HG02798 (cell line): ENCODE data around the gene KAT6B.
A peak's percentile ranks its signal among the peaks of the same experiment; 100 is the strongest.
"Not testable (repeated sequence)": the region's sequence is repeated elsewhere in the genome, so short reads cannot be mapped to it uniquely, and the experiment has no call there.

Experiments used
- ATAC-seq: cut with Tn5 transposase; IDR thresholded peaks from one replicate; pipeline ENCODE4 v1.9.1; 2021; ENCODE audit warnings: mild to moderate bottlenecking; ENCODE audit not compliant: unreplicated experiment, poor library complexity

The KAT6B gene

DNA sequence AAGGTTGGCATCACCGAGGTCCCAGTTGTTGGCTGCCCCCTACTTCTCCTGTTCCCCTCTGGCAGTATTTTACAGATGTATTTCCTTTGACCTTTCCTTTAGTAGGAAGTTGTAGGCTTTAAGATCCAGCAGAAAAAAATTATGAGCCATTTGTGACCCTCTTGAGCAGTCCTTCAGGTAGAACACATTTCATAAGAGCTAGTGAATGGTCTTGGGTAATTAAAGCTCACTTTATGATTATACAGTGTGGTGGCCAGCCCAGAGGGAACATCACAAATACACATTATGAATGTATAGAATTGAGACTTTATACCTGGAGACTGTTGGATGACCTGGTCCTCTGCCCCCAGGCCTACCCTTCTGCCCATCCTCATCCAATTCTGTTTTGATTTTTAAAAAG lies 57.0 kb downstream of the KAT6B start:
- ATAC-seq = no peak

DNA sequence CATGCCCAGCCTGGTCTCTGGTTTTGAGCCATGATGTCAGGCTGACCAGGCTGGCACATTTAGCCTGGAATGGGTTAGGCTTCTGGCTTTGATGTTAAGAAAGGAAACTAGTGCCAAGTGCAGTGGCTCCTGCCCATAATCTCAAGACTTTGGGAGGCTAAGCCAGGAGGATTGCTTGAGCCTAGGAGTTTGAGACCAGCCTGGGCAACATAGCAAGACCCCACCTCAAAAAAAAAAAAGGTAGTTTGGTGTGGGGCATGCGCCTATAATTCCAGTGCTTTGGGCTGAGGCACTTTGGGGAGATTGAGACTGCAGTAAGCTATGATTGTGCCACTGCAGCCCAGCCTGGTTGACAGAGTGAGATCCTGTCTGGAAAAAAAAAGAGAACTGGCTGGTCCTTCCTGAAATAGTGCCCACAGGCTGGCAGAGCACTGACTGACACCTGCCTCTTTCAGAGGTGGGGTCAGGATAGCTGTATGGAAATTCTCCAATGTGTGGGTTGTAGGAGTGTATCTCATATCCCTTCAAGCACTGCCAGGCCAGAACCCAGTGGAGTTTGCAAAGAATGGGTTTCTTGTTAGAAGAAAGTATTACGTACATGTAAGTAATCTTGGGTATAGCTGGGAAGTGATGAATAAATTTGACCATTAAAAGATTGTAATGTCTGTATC lies 61.3 kb downstream of the KAT6B start:
- no peak for ATAC-seq

DNA sequence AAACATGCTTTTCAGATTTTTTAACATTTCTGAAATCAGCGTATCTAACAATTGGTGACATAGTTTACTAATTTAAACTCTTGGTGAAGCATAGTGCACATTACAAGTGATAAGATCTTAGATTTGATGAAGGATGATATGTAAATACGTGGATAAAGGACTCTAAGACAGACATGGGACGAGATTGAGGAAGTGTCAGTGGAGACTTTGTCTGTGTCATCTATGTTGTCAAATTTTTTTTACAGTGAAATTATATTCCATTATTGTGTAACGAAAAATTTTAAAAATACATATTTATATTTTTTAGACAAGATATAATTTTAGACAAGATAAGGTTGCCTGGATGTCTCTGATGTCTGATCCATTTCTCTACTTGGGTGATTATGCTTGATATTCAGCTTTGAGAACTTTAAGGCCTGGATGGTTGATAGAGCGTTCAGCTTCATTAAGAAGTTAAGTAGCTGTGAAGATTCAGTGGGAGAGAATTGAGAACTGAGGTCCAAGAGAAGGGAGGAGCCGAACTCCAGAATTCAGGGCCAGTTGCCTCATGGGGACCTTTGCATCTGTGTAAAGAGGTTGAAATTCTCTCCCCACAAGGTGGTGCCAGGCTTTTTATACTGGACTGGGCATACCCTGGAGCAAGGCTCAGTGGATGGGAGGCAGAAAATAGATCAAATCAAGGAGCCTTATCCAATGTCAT lies 62.7 kb downstream of the KAT6B start:
- ATAC-seq = no peak

DNA sequence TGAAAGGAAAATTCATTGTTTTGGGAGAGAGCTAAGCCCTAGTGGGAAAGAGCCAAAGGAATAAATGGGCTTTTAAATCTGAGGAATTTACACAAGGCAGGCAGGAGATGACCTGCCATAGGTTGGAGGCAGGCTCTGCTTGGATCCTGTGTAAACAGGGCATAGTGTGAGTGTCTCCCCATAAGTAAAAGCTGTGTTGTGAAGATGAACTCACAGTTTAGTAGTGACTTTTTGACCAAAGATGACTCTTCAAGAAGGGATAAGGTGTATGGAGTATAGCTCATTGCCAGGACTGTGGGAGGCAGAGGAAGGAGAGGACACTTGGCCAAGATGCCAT lies 63.2 kb downstream of the KAT6B start:
- ATAC-seq = no peak

DNA sequence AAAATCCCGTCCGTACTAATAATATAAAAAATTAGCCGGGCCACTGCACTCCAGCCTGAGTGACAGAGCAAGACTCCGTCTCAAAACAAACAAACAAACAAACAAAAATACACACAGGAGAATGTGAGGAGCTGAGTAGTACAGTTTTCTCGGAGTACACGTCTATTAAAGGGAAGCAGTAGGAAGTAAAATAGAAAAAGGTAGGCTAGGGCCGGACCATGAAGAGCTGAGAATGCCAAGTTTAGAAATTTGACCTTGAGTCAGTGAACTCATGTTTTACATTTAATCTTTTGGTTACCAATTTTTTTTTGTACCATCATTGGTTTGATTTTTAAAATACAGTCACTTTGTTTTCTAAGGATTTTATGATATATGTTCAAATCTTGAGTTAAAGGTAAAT lies 64.1 kb downstream of the KAT6B start:
- ATAC-seq = no peak

DNA sequence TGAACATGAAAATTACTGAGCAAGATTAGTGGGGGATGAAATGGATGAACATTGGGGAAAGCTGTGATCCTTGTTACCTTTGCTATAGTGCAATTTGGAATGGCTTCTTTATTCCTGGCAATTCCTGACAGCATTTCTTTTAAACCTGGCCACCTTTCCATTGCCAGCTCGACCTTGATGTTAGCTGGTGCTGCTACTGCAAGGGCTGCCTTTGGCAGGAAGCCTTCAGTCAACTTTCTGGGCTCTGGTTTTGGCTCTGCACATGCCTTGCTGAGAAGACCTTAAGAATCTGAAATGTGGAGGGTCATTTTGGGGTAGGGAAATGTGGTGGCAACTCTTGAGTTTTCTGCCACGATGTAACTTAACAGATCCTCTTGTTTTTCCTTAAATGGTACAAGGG lies 64.7 kb downstream of the KAT6B start:
- no peak for ATAC-seq

DNA sequence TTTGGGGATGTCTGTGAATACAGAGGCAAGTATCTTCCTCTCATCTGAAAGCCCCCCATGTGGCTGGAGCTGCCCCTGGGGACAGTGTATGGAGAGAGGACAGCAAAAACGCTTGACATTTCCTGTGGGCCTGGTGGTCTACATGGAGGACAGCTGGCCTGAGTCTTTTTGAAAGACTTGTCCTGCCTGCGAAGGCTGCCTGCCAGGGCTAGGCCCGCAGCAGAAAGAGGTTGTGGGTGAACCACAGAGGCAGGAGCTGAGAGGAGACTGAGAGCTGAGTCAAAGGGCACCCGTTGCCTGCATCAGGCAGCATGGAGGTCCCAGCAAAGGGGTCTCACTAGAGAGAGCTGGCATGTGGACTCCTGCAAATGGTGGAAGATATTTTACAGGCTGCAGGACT lies 66.4 kb downstream of the KAT6B start:
- ATAC-seq = no peak

DNA sequence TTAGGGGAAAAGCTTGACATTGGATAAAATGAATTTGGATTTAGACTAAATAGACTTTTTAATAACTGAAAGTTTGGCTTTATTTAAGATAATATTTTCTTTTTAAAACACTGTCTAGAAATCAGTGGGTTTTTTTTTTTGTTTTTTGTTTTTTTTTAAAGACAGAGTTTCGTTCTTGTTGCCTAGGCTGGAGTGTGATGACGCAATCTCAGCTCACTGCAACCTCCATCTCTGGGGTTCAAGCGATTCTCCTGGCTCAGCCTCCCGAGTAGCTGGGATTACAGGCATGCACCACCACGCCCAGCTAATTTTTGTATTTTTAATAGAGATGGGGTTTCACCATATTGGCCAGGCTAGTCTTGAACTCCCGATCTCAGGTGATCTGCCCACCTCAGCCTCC lies 66.9 kb downstream of the KAT6B start:
- ATAC-seq = not testable (repeated sequence)

DNA sequence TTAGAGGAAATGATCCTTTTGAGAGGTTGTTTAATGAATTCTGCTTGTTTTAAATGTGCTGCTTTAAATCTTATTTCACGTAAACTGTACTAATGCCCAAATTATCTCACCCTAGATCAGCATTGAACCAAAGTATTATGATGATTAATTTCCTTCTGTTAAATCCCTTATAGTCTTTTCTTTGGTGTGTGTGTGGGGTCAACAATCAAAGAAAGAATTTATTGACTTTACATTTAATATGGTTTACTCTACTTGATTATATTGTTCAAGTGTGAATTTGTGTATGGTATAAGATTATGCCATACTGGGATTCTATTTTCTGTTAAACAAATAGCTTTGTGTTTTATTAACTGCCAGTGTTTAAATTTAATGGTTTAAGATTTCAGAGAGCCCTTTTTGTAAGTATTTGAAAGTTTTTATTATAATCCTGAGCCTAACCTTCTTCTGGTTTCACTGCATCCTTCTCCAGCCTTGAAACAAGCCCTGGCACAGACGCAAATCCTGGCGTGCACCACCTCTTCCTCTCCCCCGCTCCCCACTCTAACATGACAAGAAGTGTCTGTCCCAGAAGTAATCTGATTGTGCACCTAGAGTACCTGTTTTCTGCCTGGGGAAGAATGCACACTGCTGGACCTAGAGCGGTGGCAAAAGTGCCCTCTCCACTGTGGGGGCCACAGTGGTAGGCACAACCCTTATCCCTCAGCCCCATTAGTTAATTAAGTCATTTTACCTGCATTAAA lies 70.6 kb downstream of the KAT6B start:
- ATAC-seq = no peak

DNA sequence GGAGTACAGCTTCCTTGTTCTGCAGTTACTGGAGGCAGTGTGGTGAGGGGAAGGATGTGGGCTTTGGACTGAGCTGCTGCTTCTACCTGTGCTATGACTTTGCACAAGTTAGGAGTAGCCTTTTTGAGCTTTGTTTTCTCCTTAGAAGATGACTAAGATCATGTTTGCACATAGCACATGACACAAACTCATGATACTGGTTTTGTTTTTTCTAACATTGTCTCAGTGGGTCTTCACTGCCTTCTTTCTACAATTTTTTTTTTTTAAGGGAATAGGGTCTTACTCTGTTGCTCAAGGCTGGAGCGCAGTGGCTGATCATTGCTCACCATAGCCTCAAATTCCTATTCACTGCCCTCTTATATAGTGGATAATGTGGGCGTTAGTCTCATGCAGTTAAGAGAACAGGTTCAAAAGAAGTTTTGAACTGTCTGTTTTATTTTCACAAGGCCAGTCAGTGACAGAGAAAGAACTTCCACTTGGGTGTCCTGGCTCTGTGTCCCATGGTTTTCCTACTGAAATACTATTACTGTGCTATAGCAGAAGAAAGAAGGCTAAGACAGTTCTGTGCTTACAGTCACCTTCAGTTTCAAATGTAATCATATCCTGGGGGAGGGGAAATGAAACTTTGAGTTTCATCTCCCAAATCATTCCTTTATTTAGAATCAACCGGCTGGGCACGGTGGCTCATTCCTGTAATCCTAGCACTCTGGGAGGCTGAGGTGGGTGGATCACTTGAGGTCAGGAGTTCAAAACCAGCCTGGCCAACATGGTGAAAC lies 72.0 kb downstream of the KAT6B start:
- peak; percentile 52 for ATAC-seq

DNA sequence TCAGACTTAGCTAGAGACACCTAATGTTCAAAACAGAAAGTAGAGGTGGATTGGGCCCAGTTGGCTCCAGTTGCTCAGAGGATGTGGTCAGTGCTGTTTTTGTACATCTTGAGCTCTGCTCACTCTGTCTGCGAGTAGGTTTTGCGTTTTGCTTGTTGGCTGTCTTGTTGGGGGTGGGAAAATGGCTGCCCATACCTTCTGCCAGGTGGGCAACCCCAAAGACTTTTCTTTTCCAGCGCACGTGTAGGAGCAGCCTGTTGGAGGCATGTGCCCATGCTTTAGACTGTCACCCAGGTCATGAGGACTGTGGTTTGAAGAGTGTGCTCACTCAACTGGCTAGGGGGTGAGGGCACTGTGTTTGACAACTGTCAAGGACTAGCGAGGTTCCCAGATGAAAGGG lies 73.9 kb downstream of the KAT6B start:
- peak; percentile 58 for ATAC-seq

DNA sequence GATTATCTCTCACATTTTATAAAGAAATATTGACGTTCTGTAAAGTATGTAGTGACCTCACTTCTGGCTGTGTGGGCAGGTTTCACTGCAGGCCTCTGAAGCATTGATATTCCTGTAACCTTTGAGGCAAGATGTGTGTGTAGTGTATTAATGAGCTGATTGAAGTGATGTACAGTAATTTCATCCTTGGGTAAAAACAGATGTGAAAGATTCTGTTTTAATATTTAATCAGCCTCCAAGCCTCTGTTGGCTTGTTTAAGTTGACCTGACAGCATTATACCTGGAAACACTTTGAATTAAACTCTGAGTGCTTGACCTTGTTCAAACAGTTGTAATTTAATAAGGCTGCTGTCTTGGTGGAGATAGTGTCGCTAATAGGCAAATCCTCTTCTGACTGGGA lies 74.9 kb downstream of the KAT6B start:
- ATAC-seq = no peak

DNA sequence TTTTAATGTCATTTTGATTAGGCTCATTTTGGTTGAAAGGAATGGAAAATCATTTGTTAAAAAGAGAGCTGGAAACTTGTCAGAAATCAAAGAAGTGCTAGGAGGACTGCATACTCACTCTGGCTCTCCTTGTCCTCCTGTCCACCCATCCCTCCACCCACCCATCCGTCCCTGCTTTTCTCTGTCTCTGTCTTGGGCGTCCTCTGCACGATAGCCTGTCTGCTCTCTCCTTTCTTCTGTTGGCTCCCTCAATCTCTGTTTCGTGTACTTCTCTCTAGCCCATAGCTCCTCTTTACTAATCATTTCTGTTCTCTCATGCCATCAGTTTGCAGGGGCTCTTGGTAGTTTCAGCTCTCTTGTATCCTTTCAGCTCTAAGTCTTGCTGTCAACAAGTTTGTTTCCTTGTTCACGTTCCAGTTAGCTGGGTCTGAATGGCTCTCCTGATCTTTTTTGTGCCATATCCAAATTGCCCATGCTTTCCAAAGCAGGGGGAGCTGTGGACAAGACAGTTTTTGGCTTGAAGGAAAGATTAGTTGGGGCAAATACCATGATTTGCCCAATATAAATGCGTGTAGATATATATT lies 75.6 kb downstream of the KAT6B start:
- ATAC-seq = no peak

DNA sequence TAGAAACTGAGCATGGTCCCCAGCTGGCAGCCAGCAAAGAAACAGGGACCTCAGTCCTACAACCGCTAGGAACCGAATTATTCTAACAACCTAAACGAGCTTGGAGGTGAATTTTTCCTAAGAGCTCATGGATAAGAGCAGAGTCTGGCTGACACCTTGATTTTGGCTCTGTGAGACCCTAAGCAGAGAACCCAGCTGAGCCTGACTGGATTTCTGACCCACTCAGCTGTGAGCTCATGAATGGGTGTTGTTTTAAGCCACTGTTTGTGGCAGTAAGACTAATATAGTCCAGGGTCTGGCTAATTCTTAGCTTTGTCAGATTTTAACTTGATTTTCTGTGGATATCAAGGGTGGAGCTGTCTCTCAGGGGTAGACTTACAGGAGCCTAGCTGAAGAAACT lies 77.1 kb downstream of the KAT6B start:
- ATAC-seq = no peak

DNA sequence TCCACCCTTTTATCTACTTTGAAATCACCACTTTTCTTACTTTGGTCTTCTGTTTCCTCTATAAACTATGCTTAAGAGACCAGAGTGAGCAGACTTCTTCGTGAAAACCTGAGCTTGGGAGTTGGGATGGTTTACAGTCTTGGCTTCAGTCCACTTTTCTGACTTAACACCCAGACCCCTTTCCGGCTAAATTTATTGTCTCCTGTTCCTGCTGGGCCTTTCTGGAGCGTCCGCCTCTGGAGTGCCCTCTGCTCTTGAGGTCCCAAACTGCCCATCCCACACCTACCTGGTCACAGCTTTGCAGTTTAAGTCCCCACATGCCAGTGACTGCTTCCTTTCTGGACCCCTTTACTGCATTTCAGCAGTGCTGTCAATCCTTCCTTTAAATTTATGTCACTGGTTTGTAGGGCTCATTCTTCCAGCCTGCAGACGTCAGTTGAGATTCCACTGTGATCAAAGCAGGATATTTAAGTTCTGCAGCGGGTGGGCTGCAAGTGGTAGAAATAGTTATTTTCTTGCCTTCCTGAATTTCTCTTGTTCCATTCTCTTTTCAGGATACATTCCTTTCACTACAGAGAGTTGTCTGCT lies 80.3 kb downstream of the KAT6B start:
- no peak for ATAC-seq

DNA sequence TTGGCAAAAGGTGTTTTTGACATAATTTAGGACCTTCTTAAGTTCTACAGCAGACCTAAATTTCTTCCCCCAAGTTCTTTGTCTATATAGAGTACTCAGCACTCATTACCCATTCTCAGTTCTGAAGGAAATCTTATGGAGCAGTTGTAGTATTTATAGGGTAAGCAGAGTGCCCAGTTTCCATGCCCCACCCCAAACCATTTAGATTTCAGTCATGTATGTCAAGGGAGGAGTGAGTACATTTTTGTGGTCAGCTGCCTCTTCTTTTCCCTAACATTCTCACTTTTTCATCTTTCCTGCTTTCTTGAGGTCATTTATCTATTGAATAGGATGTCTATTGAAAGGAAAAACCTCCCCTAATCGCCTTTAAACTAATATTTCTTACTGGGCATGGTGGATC lies 83.3 kb downstream of the KAT6B start:
- ATAC-seq = no peak

DNA sequence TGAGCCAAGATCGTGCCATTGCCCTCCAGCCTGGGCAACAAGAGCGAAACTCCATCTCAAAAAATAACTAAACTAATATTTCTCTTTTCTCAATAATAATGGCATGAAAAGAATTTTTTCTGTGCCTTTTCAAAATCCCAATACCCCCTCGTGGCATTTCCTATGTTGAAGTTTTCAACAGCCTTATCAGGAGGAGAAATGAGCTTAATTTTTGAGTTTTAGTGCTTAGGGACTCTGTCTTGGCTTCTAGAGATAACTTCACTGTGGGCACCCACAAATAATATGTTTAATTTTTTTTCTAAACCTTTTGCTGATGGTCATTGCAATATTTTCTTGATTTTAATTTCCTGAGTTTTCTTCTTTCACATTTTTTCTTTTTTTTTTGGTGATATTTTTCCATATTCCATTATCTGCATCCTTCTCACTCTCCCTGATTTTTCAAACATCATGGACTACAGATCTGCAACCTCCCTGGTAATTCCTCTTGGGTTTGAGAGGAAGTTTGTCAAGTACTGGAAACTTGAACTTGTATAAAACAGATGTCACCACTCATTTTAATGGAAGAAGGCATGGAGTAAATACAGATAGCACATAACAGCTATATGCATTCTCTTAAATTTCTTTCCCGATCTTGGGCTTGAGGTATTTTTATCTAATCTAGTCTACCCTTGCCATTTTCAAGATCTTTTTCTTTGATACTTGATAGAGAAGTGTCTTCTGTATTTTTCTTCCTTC lies 84.0 kb downstream of the KAT6B start:
- no peak for ATAC-seq

DNA sequence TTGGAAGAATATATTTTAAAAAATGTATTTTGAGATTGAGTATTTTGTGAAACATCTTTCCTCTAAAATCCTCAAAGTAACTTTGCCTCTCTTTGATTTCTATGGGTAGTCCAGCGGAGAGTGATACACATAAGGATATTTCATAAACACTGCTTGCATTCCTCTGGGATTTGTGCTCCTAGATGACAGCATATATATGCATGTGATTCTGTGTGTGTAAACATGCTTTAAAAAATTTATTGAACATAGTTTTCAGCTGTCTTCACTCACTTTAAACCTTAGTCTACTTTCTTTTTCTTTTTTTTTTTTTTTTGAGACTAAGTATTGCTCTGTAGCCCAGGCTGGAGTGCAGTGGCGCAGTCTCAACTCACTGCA lies 84.6 kb downstream of the KAT6B start:
- ATAC-seq = no peak

DNA sequence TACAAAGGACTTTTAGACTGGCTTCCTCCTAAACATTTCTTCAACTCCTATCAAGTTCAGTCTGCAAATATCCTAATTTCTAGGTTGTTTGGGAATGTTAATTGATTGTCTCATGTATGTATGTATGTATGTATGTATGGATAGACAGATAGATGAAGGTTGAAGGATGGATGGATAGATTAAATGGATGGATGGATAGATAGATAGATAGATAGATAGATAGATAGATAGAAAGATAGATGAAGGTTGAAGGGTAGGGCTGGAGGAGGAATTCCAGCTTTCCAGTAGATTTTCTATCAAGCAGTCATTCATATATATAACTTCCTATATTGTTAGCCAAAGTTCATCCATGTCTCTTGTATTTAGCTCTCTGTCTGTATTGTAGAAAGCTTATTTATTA lies 85.8 kb downstream of the KAT6B start:
- no peak for ATAC-seq

DNA sequence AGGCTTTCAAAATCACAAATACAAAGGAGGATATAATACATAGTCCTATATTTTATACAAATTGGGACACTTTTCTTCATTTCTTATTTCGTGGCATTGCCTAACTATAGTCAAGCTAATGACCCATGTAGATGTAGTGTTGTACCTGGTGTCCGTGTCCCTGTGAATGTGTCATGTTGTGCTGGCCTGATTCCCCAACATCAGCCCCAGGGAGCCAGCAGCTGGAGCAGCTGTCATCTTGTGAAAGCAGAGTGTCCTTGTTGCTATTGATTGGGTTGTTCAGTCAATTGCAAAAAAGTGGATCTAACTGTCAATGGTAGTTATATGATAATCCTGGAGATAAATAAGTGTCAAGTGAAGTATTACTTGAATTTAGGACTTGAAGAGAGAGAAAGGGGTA lies 86.3 kb downstream of the KAT6B start:
- ATAC-seq = no peak
